Stimulated activated CD4-positive, alpha-beta T cell treated with anti-CD3 and anti-CD28 coated beads, TNF-alpha, amount 100 ng/mL, for 1 hour (primary cell): ENCODE measurements around the gene PIMREG.

Source experiments
- DNase-seq, 3 donors: peaks; one replicate each; pipeline ENCODE4 v3.0.0-alpha.2; 2020; ENCODE audit warnings: low read depth in 3 of 3, low spot score in 1 of 3

The PIMREG gene

DNA sequence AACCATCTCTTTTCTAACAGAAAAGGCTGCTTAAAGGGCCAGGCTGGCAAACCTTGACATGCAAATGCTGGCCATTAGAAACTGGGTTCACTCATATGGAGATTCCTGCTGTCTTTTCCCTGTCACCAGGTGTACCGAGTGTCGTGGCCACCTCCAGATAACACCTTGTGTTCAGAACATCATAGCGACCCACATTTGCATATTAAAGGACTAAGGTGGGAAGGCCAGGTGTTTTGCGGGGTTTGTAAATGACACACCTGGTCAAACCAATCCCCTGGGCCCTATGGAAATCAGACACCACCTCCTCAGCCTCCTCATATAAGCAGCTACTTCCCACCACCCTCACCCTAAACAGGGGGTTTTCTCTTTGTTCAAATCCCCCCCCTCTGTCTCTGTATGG is 6.8 kb upstream of the PIMREG start:
- DNase-seq = no peak

DNA sequence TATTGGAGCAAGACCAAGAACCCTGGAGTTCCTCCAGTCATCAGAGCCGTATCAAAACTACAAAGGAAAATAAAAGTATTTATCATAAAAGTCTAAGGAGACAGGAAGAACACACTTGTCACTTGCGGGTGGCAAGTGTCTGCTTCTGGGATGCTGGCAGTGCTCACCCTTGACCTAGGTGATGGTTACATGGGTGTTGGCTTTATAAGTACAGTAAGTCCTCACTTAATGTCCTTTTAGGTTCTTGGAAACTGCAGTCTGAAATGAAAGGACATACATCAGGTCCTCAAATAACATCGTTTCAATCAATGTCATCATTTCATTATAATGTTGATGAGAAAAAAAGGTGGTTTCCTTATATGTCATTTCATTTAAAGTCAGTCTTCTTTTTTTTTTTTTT is 6.3 kb upstream of the PIMREG start:
- DNase-seq = no peak

DNA sequence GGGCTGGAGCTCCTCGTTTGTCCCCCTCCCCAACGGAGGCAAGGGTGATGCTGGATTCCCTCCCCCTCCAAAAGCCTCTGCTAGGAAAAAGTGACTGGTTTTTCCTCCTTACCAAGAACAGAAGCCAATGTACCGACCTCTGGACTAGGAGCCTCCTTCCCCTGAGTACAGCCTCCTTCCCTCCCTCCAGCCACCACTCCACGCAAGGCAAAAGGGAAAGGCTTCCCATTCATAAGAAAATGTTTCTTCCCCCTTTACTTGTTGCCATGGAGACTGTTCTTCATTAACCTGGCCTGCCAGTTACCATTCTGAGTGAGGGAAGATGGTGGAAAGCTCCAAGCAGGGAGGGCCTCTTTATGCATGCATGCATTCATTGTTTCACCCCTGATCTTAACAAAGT is 4.3 kb upstream of the PIMREG start:
- DNase-seq = no peak

DNA sequence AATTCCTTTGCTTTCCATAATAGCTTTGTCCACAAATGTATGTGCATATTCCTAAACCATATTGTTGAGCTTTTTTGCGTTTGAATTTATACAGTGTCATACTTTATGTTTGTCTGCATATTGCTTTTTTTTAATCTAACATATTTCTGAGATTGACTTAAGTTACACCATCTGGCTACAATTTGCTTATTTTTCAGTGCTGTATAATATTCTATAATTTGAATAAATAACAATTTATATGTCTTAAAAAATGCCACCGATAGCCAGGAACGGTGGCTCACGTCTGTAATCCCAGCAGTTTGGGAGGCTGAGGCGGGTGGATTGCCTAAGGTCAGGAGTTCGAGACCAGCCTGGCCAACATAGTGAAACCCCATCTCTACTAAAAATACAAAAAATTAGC is 1.5 kb upstream of the PIMREG start:
- no peak for DNase-seq

DNA sequence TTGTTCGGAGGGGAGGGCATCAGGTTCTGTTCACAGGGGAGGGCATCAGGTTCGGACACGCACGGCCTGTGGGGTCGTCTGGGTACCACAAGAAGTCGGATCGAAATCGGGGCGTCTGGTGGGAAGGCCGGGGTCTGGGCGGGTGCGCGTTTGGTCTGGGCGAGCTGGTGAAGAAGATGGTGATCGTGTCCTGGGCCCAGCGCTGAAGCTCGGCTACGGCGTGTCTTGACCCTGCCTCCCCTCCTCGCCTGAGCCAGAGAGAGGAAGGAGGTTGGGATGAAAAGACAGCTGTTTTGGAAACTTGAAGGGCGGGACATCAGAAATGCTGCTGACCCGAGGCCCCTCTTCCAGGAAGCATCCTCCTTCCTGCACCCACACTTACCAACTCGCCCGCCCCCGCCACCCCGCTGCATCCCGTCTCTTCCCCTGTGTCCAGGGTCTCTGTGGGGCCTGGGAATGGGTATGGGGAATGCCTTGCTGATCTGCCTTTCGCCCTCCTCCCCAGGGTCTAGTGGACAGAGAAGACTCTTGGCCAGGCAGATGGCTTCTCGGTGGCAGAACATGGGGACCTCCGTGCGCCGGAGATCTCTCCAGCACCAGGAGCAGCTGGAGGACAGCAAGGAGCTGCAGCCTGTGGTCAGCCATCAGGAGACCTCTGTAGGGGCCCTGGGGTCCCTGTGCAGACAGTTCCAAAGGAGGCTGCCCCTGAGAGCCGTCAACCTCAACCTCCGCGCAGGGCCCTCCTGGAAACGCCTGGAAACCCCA is 498 bp downstream of the PIMREG start:
- DNase-seq = no peak

DNA sequence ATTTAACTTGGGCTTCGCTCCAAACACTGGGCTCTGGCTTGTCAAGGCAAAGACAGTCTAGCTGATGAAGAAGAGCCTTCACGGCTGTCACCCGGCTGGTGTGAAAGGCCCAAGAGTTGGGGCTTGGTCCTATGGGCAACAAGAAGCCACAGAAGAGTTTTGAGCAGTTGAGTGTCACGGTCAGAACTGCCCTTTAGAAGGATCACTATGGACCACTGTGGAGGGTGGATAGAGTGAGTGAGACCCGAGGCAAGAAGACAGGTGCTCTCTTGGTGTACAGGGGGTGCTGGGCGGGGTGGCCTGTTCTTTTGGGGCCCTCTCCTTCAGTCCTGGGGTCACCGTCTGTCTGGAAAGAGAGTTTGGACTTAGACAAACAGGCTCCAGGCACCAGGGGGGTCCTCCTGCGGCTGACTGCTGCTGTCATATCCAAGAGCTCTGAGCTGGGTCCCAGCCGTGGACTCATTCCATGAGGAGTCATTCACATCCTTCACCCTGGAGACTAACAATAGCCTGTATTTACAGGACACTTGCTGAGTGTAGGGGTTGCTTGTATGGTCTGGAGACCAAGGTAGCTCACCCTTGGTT is 2.4 kb downstream of the PIMREG start:
- DNase-seq = no peak

DNA sequence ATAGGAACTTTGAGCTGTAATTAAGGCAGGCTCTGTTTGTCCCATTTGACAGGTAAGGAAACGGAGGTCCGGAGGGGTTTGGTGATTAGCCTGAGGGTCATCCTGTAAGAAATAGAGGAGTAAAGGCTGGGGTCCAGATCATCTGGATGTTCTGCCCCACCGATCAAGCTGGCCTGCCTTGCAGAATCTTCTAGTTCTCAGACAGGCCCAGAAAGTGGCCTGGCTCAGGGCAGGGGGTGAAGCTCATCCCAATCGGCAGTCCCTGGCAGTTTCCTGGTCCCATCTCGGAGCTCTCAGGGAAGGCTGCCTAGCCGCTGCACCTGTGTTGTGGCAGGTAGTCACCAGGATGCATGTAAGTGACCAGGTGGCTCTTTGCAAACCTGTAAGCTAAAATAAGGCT is 4.2 kb downstream of the PIMREG start:
- DNase-seq = no peak

DNA sequence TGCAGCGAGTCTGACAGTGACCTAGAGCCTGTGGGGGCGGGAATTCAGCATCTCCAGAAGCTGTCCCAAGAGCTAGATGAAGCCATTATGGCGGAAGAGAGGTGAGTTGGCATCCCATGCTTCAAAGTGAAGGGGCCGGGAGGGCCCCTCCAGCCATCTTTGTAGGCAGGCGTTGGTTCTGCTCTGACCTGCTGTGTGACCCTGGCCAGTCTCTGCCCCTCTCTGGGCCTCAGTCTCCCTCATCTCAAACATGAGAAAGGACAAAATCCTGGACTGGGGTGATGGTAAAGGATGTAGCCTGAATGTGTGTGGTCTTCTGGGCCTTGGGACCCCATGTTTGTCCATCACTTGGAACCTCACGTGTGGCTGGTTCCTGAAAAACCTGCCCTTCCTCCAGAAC is 5.1 kb downstream of the PIMREG start:
- DNase-seq = no peak

DNA sequence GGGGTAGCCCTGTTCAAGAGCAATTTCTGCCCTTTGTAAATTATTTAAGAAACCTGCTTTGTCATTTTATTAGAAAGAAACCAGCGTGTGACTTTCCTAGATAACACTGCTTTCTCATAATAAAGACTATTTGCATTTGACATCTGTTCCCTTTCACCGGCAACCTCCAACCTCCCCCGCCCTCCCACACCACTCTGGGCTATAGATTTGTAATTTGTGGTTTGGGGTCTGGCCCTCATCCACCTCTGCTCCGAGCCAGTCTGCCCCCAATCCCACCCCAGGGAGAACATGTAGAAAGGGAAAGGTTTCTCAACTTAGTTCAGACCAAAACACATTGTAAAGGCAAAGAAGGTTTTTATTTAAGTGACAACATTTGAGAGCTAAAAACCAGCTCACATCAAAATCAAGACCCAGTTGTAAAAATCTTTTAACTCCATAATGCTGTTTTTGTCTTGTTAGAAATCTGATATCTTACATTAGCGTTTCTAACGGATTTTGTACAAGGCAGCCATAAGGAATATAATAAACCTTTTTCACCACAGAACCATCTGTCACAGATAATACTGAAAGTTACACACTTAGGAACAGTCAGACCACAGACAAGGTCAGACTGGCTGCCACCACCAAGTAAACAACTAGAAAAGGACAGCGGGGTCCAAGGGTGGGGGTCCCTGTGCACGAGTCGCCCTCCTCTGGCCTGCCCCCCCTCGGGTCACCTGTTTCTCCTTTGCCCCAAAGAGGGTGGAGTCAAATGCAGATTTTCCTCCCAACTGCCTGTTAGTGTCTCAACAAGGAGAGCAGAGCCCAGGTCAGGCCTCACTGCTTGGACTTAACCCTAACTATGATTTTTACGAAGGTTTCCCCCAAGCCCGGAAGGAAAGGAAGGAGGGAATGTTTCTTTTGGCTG is 6.9 kb downstream of the PIMREG start:
- no peak for DNase-seq

DNA sequence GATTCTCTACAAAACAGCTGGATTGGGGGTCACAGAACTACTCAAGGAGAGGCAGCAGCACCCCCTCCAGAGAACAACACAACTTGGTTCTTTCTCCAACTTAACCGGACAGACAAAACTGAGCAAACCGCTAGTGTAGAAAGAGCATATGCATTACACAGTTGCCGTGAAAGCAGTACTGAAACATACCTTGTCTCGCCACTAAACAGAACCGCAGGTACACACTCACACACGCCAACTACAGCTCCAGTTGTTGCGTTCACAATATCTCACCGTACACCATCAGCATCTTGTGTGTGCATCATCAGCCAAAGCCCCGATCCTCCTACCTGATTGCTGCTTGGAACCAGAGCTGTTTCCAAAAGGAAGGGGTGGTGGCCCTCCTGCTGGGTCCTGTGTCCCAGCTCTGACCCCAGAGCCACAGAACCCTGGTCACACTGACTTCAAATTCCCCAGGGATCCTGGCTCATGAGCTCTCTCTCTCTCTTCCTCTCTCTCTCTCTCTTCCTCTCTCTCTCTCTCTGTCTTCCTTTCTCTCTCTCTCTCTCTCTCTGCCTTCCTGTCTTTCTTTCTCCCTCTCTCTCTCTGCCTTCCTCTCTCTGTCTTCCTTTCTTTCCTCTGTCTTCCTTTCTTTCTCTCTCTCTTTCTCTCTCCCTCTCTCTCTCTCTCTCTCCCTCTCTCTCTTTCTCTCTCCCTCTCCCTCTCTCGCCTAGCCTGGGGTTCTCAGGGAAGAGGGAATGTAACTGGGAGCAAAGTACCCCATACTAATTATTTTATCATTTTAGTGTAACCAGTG is 8.4 kb downstream of the PIMREG start:
- no peak for DNase-seq

DNA sequence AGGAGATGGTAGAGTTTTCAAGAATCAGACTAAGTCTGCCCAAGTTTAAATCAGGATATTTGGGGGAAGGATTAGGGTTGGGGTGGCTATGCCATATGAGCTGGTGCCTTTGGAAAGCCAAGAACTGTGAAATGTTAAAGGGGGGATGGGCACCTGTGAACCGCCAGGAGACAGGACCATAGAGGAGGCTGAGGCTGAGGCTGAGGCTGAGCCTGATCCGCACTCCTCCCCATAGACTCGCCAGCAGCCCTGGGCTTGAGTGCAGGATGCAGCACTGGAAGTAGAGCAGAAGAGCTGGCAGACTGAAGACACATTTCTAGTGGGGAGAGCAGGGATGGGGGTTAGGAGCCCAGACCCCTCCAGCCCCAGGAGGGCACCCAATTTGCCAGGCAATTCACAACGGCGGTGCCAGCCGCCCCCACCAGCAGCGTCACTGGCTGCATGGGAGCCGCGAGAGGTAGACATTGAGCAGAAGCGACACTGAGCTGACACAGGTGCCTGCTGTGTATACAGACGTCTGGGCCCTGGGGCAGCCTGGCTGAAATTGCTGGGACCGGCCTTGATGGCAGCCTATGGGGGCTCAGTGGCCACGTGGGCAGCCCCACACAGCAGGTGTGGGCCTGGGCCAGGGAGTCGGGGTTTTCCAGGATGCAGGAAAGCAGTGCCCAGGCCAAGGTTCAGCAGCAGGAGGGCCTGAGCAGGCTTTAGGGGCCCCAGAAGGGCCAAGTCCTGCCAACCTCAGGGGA is 9.2 kb downstream of the PIMREG start:
- no peak for DNase-seq

DNA sequence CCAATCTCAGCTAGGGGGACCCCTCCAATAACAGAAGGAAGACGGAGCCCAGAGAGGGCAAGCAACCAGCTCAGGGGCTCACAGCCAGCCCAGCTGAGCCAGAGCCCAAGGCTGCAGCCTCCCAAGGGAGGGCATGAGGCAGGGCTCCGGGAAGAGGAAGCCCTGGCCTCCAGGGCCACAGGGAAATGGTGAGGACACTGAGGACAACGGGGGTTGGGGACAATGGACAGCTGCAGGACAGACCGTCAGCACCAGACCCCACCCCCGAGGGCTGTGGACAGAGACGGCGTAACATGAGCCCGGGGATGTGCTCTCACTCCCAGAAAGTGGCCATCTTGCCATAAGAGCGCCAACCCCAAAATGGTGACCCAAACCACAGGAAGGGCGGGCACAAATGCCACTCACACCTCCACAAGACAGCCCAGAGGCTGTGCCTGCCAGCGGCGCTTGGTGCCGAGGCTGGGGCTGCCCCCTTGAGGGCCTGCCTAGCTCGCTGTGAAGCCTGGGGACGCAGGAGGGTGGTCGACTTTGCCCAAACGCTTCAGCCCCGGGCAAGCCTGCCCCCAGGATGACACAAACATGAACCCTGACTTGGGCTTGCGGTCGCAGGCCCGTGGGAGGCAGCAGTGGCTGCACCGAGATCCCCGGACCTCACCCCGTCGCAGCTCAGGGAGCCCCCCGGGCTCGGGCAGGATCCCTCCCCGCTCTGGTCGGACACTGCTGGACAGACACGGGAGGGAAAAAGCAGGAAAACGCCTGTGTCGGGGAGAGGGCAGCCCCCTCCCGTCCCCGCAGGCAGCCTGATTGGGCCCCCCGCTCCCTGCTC is 10.5 kb downstream of the PIMREG start:
- DNase-seq = no peak

DNA sequence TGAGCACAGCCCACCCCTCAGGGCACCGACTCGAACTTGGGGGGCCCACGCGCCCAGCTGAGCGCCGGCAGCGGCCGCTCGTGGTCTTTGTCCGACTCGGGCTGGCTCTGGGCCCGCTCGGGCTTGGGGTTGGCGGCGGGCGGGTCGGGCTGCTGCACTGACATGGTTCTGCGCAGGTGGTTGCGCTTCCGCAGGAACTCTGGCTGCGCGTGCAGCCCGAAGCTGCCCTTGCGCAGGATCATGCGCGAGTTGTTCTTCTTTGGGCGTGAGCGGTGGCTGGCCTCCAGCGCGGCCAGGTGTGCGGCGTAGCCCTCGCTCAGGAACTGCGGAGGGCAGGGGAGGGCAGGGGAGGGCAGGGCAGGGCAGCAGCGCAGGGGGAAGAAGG is 11.1 kb downstream of the PIMREG start:
- peak in 1 of 3 donors; percentile 17 for DNase-seq

DNA sequence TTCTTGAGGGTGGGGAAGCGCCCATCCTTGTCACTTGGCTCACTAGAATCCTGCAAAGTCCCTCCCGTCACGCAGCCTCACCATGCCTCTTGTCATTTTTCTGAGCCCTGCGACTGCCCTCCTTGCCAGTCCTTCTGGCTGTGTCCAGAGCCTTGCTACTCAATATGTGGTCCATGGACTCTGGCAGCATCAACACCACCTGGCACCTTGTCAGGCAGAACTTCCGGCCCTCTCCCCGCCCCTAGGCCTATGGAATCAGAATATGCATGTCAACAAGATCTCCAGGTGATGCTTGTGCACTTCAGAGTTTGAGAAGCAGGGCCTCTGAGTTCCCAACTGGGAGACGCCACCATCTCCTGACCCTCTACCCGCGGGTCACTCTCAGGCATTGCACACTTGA is 12.1 kb downstream of the PIMREG start:
- DNase-seq = no peak

DNA sequence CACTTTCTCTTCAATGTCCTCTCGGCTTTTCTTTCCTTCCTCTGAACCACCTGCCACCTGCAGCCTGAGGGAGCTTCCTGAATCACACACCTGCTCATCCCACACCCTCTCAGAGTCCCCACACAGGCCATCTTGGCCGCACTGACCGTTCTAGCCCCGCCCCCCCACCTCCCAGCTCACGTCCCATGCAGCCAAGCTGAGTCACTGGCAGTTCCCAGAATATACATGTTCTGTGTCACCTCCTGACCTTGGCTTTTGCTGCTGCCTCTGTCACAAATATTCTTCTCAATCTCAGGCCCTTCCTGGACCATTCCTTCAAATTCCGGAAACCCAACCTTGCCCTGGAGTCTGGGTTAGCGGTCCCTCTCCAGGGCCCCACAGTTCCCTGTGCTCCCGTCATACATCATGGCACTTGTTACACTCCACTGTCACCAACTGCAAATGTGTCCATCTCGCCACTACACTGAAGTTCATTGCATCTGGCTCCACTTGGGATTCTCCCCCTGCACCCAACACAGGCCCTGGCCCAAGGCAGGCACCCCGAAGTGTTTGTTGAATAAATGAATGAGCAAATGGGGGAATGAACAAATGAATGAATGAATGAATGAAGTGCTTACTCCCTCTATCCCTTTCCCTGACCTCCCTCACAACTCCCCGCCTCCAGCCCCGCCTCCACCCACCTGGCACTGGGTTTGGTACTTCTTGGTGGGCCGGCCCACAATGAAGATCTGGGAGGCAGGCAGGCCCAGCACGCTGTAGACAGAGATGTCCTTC is 12.8 kb downstream of the PIMREG start:
- no peak for DNase-seq

DNA sequence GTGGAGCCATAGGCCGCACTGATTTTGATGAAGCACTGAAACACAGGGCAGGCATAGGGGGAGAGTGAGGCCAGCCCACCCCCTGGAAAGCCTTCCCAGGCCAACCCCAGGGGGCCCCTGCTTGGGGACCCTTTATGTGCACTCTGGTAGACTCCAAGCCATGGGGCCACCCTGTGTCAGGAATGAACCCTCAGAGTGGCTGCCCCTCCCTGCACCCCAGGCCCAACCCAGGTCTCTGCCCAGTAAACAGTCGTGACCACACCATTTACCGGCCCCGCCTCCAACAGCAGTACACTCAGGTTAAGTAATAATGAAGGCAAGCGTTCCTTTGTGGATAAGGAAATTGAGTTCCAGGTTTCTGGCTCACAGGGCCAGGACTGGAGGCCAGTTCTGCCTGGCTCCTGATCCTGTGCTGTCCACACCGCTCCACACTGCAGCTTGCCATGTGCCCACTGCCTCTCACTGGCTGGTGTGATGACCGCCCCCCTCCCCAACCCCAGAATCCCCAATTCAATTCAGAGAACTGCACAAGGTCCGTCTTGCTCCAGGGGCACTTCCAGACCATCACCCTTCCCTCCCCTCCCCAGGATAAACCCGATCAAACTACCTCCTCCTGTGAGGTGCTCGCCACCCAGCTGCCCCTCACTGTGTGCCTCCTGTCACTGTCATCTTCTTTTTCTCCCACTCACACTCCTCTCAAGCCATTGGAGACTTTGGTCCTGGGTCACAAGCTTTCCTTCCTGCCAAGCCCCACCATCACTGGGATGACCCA is 13.6 kb downstream of the PIMREG start:
- no peak for DNase-seq

DNA sequence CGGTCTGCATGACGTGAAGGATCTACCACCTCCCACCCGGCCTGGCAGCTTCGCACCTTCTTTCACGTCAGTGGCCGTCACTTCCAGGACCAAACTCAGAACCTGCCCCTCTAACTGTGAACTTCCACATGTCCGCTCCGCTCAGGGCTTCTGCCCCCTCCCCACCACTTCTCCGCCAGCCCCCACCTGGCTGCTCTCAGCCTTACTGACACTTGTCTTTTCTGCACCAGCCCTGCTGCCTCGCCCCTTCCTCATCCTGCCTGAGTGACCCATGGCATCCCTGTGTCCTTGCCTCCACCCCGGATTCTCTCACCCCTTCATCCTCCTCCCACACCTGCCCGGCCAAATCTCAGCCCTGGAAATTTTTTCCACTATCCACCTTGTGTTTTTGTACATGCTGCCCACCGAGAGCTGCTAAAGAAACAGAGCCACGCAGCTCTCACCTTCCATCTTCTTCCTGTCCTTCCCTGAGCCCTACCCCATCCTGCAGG is 14.2 kb downstream of the PIMREG start:
- DNase-seq = no peak

DNA sequence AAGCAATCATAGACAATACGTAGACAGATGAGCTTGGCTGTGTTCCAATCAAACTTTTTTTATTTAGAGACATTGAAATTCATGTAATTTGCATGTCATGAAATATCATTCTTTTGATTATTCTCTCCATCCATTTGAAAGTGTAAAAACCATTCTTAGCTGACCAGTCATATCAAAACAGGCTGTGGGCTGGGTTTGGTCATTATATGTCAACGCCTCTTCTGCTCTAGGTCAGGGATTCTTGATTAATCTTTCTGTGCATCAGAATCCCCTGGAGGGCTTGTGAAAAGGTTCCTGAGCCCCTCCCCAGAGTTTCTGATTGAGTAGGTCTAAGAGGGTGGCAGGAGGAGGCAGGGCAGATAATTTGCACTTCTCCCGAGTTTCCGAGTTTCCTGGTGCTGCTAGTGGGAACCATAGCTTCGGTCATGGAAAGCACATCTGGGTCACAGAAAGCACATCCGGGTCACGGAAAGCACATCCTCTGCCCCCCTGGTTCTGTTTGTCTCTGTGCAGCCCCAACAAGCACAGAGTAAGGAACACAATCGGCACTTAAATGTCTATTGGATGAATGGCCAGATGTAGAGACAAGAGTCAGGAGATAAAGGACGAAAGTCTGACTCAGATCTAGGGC is 16.4 kb downstream of the PIMREG start:
- DNase-seq = no peak
